GM12878 (cell line): ENCODE results near the gene HDAC3. TPM values are rescaled to one million over a fixed set of nuclear protein-coding genes. Genes with fewer than 3 reads are reported as not detected.

Experiments
- ATAC-seq: fragments of 200-7000 bp; cut with Tn5 transposase; 3 replicates; pipeline ENCODE4 v1.9.1; 2020; ENCODE audit warnings: mild to moderate bottlenecking, moderate library complexity
- BruUV-seq: library from RNA; stranded (reverse); fragments of 400-500 nt; replicated peaks from 2 replicates; lab custom pipeline; 2021; lab: Mats Ljungman, UMichigan
- CTCF ChIA-PET: fragments of 300-600 bp; sonication (Branson Sonifier 250); formaldehyde crosslinking; extraction: SDS; loops from one replicate; lab custom pipeline; 2021; ENCODE audit warnings: inconsistent platforms; lab: Yijun Ruan, JAX
- POLR2A ChIA-PET: fragments of 350-600 bp; formaldehyde crosslinking; extraction: SDS; loops from one replicate; lab custom pipeline; 2021; ENCODE audit warnings: inconsistent platforms; lab: Charles Lee
- RAD21 ChIA-PET: fragments of 300-600 bp; sonication (Branson Sonifier 250); formaldehyde crosslinking; loops from one replicate; lab custom pipeline; 2023; ENCODE audit warnings: antibody characterized with exemption; ENCODE audit not compliant: unreplicated experiment; lab: Charles Lee
- SMC1A ChIA-PET: fragments of 300-600 bp; sonication (Branson Sonifier 250); formaldehyde crosslinking; loops from one replicate; lab custom pipeline; 2023; ENCODE audit not compliant: unreplicated experiment, uncharacterized antibody; lab: Charles Lee
- DNase-seq: peaks from one replicate; pipeline ENCODE4 v3.0.0-alpha.2; 2011; ENCODE audit warnings: low read depth, low spot score
- FAIRE-seq: peaks from 3 replicates; lab custom pipeline; 2011; peaks lifted over from hg19 to GRCh38; lab: Jason Lieb, UNC
- H2AFZ ChIP-seq: 2 replicates; pipeline ENCODE4 v1.6.0; 2011; ENCODE audit warnings: low read depth, low read length, control low read depth; ENCODE audit not compliant: control insufficient read depth
- H3K27ac ChIP-seq: 2 replicates; pipeline ENCODE4 v1.5.1; 2011; ENCODE audit warnings: control low read depth; ENCODE audit not compliant: control insufficient read depth, insufficient read depth
- H3K27me3 ChIP-seq, 2 experiments: replicated peaks in 1 of 2; 2 replicates each; pipeline versions ENCODE4 v1.6.0 to v1.6.1; 2011; ENCODE audit warnings: low read length in 1 of 2; ENCODE audit not compliant: control insufficient read depth in 2 of 2, insufficient read depth in 2 of 2
- H3K36me3 ChIP-seq, 2 experiments: 2 replicates each; pipeline ENCODE4 v1.5.1; 2011; ENCODE audit warnings: low read length in 1 of 2; ENCODE audit not compliant: control insufficient read depth in 2 of 2, insufficient read depth in 2 of 2
- H3K4me1 ChIP-seq: 2 replicates; pipeline ENCODE4 v1.6.1; 2011; ENCODE audit warnings: mild to moderate bottlenecking, low read length, moderate library complexity, mixed read lengths; ENCODE audit not compliant: control insufficient read depth, insufficient read depth
- H3K4me2 ChIP-seq: 2 replicates; pipeline ENCODE4 v1.6.0; 2011; ENCODE audit warnings: control low read depth; ENCODE audit not compliant: control insufficient read depth, insufficient read depth
- H3K4me3 ChIP-seq: fragments of 200-600 bp; sonication (generic); 2 replicates; pipeline ENCODE4 v1.5.1; 2016
- H3K79me2 ChIP-seq: 2 replicates; pipeline ENCODE4 v1.6.0; 2011; ENCODE audit warnings: low read length; ENCODE audit not compliant: control insufficient read depth, insufficient read depth
- H3K9ac ChIP-seq: 2 replicates; pipeline ENCODE4 v1.8.0; 2011; ENCODE audit warnings: low read length, control low read depth, mixed read lengths; ENCODE audit not compliant: control insufficient read depth, insufficient read depth
- H3K9me3 ChIP-seq: replicated peaks from 3 replicates; pipeline ENCODE4 v1.5.1; 2011; ENCODE audit warnings: mild to moderate bottlenecking, low read length; ENCODE audit not compliant: control insufficient read depth, insufficient read depth
- H4K20me1 ChIP-seq: 2 replicates; pipeline ENCODE4 v1.6.0; 2011; ENCODE audit not compliant: control insufficient read depth, insufficient read depth
- BACH1 ChIP-seq: fragments of 450-650 bp; IDR thresholded peaks from 2 replicates; pipeline ENCODE4 v1.6.1; 2017; ENCODE audit warnings: mild to moderate bottlenecking, borderline replicate concordance
- CHD4 ChIP-seq: fragments of 200-600 bp; sonication (generic); IDR thresholded peaks from 2 replicates; pipeline ENCODE4 v1.6.1; 2016; ENCODE audit warnings: mild to moderate bottlenecking
- CREM ChIP-seq: IDR thresholded peaks from 2 replicates; pipeline ENCODE4 v1.6.1; 2014; ENCODE audit warnings: antibody characterized with exemption, low read depth
- E2F4 ChIP-seq: IDR thresholded peaks from 2 replicates; pipeline ENCODE4 v1.6.1; 2012; ENCODE audit warnings: low read depth, low read length, improper control_type of control experiment
- IKZF2 ChIP-seq, 2 experiments: fragments of 450-650 bp; IDR thresholded peaks; 2 replicates each; pipeline ENCODE4 v1.6.1; 2017; ENCODE audit warnings: mild to moderate bottlenecking in 2 of 2, moderate library complexity in 2 of 2
- JUNB ChIP-seq: IDR thresholded peaks from 2 replicates; pipeline ENCODE4 v1.6.1; 2016; ENCODE audit warnings: antibody characterized with exemption, mild to moderate bottlenecking
- KDM1A ChIP-seq: fragments of 200-600 bp; sonication (generic); IDR thresholded peaks from 2 replicates; pipeline ENCODE4 v1.6.1; 2016; ENCODE audit warnings: borderline replicate concordance
- MTA2 ChIP-seq: fragments of 450-650 bp; IDR thresholded peaks from 2 replicates; pipeline ENCODE4 v1.6.1; 2016; ENCODE audit warnings: low read depth, mild to moderate bottlenecking, moderate library complexity
- NKRF ChIP-seq: fragments of 450-650 bp; conservative IDR thresholded peaks from 2 replicates; pipeline ENCODE4 v1.6.1; 2017; ENCODE audit warnings: mild to moderate bottlenecking, moderate library complexity
- PAX5 ChIP-seq: IDR thresholded peaks from 2 replicates; pipeline ENCODE4 v1.6.1; 2011; ENCODE audit warnings: low read depth, low read length, borderline replicate concordance
- RUNX3 ChIP-seq: IDR thresholded peaks from 2 replicates; pipeline ENCODE4 v1.6.1; 2012; ENCODE audit warnings: low read length, inconsistent platforms
- SIX5 ChIP-seq: IDR thresholded peaks from 2 replicates; pipeline ENCODE4 v1.6.1; 2011; ENCODE audit warnings: mild to moderate bottlenecking, low read depth, low read length, moderate library complexity; ENCODE audit not compliant: severe bottlenecking
- SREBF2 ChIP-seq: IDR thresholded peaks from 2 replicates; pipeline ENCODE4 v1.6.1; 2012; ENCODE audit warnings: mild to moderate bottlenecking, low read length
- STAT1 ChIP-seq: fragments of 450-650 bp; conservative IDR thresholded peaks from 2 replicates; pipeline ENCODE4 v1.6.1; 2014; ENCODE audit warnings: antibody characterized with exemption, mild to moderate bottlenecking
- TCF7 ChIP-seq: IDR thresholded peaks from 2 replicates; pipeline ENCODE4 v1.6.1; 2014; ENCODE audit warnings: antibody characterized with exemption, borderline replicate concordance
- ZBTB4 ChIP-seq: fragments of 450-650 bp; formaldehyde crosslinking; IDR thresholded peaks from 2 replicates; pipeline ENCODE4 v1.4.0; 2022; ENCODE audit warnings: mild to moderate bottlenecking, moderate library complexity
- WGBS: methylation state at CpG from one replicate; pipeline ENCODE4 v1.1.6; 2016; ENCODE audit warnings: low lambda C conversion rate; ENCODE audit not compliant: insufficient replicate concordance, insufficient coverage; ENCODE audit errors: missing lambda C conversion rate; 5-methylcytosine and 5-hydroxymethylcytosine counted together
- in situ Hi-C: fragments of 300-500 bp; cut with MboI; formaldehyde crosslinking; loops from 9 replicates; pipeline ENCODE4 v1.14.3; 2018; ENCODE audit warnings: mixed read lengths
- intact Hi-C: fragments of 100-400 bp; cut with micrococcal nuclease; formaldehyde crosslinking; loops from one replicate; pipeline ENCODE4 v1.14.2; 2022; ENCODE audit not compliant: unreplicated experiment
- polyA plus RNA-seq, 11 experiments: library from polyadenylated mRNA; depleted of rRNA in 4 of 11; unstranded in 6 of 11; stranded (reverse) in 5 of 11; fragments of >200 nt; fragmentation: Nextera tagmentation in 4 of 11; fragmentation: Illumina TruSeq in 1 of 11; extraction: Ambion mirVana in 4 of 11; extraction: Trizol in 1 of 11; gene quantifications; 1 replicate in 1 of 11; 2 replicates in 10 of 11; pipeline versions ENCODE4 v1.2.1 to v1.2.3, GENCODE V29; 2011 to 2016; ENCODE audit warnings: inconsistent platforms in 2 of 11, missing spikeins in 2 of 11, low read depth in 1 of 11
- total RNA-seq, 4 experiments: library from RNA; depleted of rRNA in 3 of 4; stranded (reverse); fragments of >200 nt in 3 of 4; fragmentation: Illumina TruSeq in 1 of 4; extraction: Trizol in 1 of 4; gene quantifications; 2 replicates each; pipeline versions ENCODE4 v1.2.1 to v1.2.3, GENCODE V29; 2013 to 2021

The HDAC3 gene
- total and polyA plus RNA-seq, 10 of the 15 experiments (the other 5 are each of a cell fraction or from before 2014, with no cell fraction given): 62.2 to 140 (median 112) TPM

- TF ChIP-seq BACH1 (no peak), PAX5 (no peak), SREBF2 (no peak), RUNX3 (no peak), NKRF (no peak), TCF7 (no peak), KDM1A (no peak), SIX5 (no peak)
Observed at GRCh38 chr5:141681695-141682641, 45.3 kb upstream of the HDAC3 start, which contains the start of gene ARAP3 (continued).

GRCh38 chr5:141681295-141681694 is 44.6 kb upstream of the HDAC3 start:
- H3K79me2 ChIP-seq: no peaks in the 10 kb centered on the region
- H3K27ac ChIP-seq: no peak overlapping the region
- no peak overlapping the region for H3K4me2 ChIP-seq
- no peaks in the 10 kb centered on the region for H3K4me1 ChIP-seq
- WGBS: 0% methylated on average over 2 of the region's 2 CpGs
- no peaks in the 10 kb centered on the region for H3K9me3 ChIP-seq
- RAD21 ChIA-PET: no interaction called here
- FAIRE-seq (no peak), ATAC-seq (no peak), DNase-seq (no peak)
- in situ Hi-C loops: no loop called here
- CTCF ChIA-PET: no interaction called here
- H3K27me3 ChIP-seq: peaks cover 2 to 12% of the 10 kb centered on the region in 2 experiments
- BruUV-seq: no TSS peak
- H4K20me1 ChIP-seq: no peaks in the 10 kb centered on the region
- H2AFZ ChIP-seq: no peak overlapping the region
- no peak overlapping the region for H3K4me3 ChIP-seq
- SMC1A ChIA-PET: no interaction called here
- POLR2A ChIA-PET: no interaction called here
- H3K36me3 ChIP-seq: no peaks in the 10 kb centered on the region
- no peak overlapping the region for H3K9ac ChIP-seq
- intact Hi-C loops: no loop called here
- no peak for TF ChIP-seq IKZF2 (IDR thresholded peaks at IDR 0.05)
- no peak for TF ChIP-seq ZBTB4 (CRISPR knock-in tag)
- no peak for TF ChIP-seq STAT1
- TF ChIP-seq CHD4: no peak
- TF ChIP-seq BACH1: no peak
- TF ChIP-seq JUNB: no peak
- TF ChIP-seq CREM: no peak
- no peak for TF ChIP-seq E2F4
- no peak for TF ChIP-seq MTA2
